Keratinocyte (primary cell): ENCODE measurements around the gene FNIP2. TPM values are rescaled to one million over a fixed set of nuclear protein-coding genes. Genes with fewer than 3 reads are reported as not detected.

Source experiments
- DNase-seq: peaks from one replicate; pipeline ENCODE4 v3.0.0-alpha.2; 2011; ENCODE audit warnings: low read depth, missing footprints, low spot score
- FAIRE-seq: peaks from 2 replicates; lab custom pipeline; 2011; peaks lifted over from hg19 to GRCh38; lab: Jason Lieb, UNC
- H2AFZ ChIP-seq: 2 replicates; pipeline ENCODE4 v1.6.0; 2012; ENCODE audit warnings: low read length, control low read depth, inconsistent platforms; ENCODE audit not compliant: control insufficient read depth
- H3K27ac ChIP-seq: 2 replicates; pipeline ENCODE4 v1.5.1; 2011; ENCODE audit warnings: low read length; ENCODE audit not compliant: control insufficient read depth, insufficient read depth
- H3K27me3 ChIP-seq: 3 replicates; pipeline ENCODE4 v1.6.0; 2011; ENCODE audit warnings: low read length; ENCODE audit not compliant: control insufficient read depth, insufficient read depth; ENCODE audit errors: extremely low read depth
- H3K36me3 ChIP-seq, 2 experiments: 2 replicates in 1 of 2; 3 replicates in 1 of 2; pipeline ENCODE4 v1.5.1; 2011; ENCODE audit warnings: low read length in 2 of 2, mild to moderate bottlenecking in 1 of 2; ENCODE audit not compliant: control insufficient read depth in 2 of 2, insufficient read depth in 2 of 2; ENCODE audit errors: extremely low read depth in 1 of 2
- H3K4me1 ChIP-seq: 3 replicates; pipeline ENCODE4 v1.5.1; 2011; ENCODE audit warnings: low read length; ENCODE audit not compliant: control insufficient read depth, insufficient read depth; ENCODE audit errors: extremely low read depth
- H3K4me2 ChIP-seq: 3 replicates; pipeline ENCODE4 v1.6.0; 2011; ENCODE audit warnings: low read depth, low read length; ENCODE audit not compliant: control insufficient read depth, insufficient read depth; ENCODE audit errors: extremely low read depth
- H3K4me3 ChIP-seq, 3 experiments: fragments of 200-600 bp in 1 of 3; sonication (generic) in 1 of 3; 2 replicates in 2 of 3; 3 replicates in 1 of 3; pipeline ENCODE4 v1.5.1; 2011 to 2016; ENCODE audit warnings: low read length in 3 of 3, mild to moderate bottlenecking in 3 of 3, control low read depth in 2 of 3, inconsistent platforms in 1 of 3, low read depth in 1 of 3, mixed read lengths in 1 of 3, mixed run types in 1 of 3, moderate library complexity in 1 of 3; ENCODE audit not compliant: control insufficient read depth in 2 of 3, insufficient read depth in 2 of 3; ENCODE audit errors: extremely low read depth in 1 of 3
- H3K79me2 ChIP-seq: 2 replicates; pipeline ENCODE4 v1.6.0; 2012; ENCODE audit warnings: low read length; ENCODE audit not compliant: control insufficient read depth, insufficient read depth
- H3K9ac ChIP-seq: 3 replicates; pipeline ENCODE4 v1.6.0; 2011; ENCODE audit warnings: low read length; ENCODE audit not compliant: control insufficient read depth, insufficient read depth; ENCODE audit errors: extremely low read depth
- H3K9me1 ChIP-seq: 3 replicates; pipeline ENCODE4 v1.6.0; 2011; ENCODE audit warnings: low read length; ENCODE audit not compliant: control insufficient read depth, insufficient read depth; ENCODE audit errors: extremely low read depth
- H3K9me3 ChIP-seq: 2 replicates; pipeline ENCODE4 v1.5.1; 2012; ENCODE audit warnings: low read depth, low read length; ENCODE audit not compliant: control insufficient read depth
- H4K20me1 ChIP-seq: 3 replicates; pipeline ENCODE4 v1.6.0; 2011; ENCODE audit warnings: low read length; ENCODE audit not compliant: control insufficient read depth, insufficient read depth; ENCODE audit errors: extremely low read depth
- CTCF ChIP-seq, 3 experiments: IDR thresholded peaks in 1 of 3; conservative IDR thresholded peaks in 1 of 3; optimal IDR thresholded peaks in 1 of 3; 2 replicates in 2 of 3; 3 replicates in 1 of 3; pipeline versions ENCODE3 to v1.5.1; 2011; ENCODE audit warnings: low read length in 3 of 3, mild to moderate bottlenecking in 3 of 3, moderate library complexity in 2 of 3, control low read depth in 1 of 3, inconsistent platforms in 1 of 3; ENCODE audit not compliant: insufficient read depth in 2 of 3; ENCODE audit errors: extremely low read depth in 1 of 3
- EZH2 ChIP-seq: IDR thresholded peaks from one replicate; pipeline ENCODE4 v1.6.1; 2012; ENCODE audit warnings: inconsistent platforms, mild to moderate bottlenecking, low read length, moderate library complexity
- dilution Hi-C: fragments of 300-500 bp; cut with MboI; formaldehyde crosslinking; loops from one replicate; pipeline ENCODE4 v1.7.0; 2020; ENCODE audit warnings: low sequenced_read_pairs; ENCODE audit not compliant: extremely low pct_ligation_motif_present
- polyA plus RNA-seq, 5 experiments: library from polyadenylated mRNA; depleted of rRNA in 3 of 5; stranded (reverse) in 3 of 5; stranded (forward) in 1 of 5; unstranded in 1 of 5; fragments of >200 nt; gene quantifications; 1 replicate in 1 of 5; 2 replicates in 3 of 5; 3 replicates in 1 of 5; pipeline versions ENCODE4 v1.2.1 to v1.2.3, GENCODE V29; 2011 to 2012; ENCODE audit warnings: missing spikeins in 2 of 5, low read depth in 1 of 5, low replicate concordance in 1 of 5

FNIP2 gene
- polyA plus RNA-seq, 1 donor (not counting 4 experiments of a cell fraction or from before 2014, with no cell fraction given): 6.2 TPM

- FAIRE-seq (no peak), DNase-seq (no peak)
- no peaks in the 10 kb centered on the region for H3K9me3 ChIP-seq
- H3K79me2 ChIP-seq: no peaks in the 10 kb centered on the region
- H3K9ac ChIP-seq: no peak overlapping the region
- no peaks in the 10 kb centered on the region for H3K36me3 ChIP-seq
- H3K4me3 ChIP-seq: no peak overlapping the region
- H3K27ac ChIP-seq: no peak overlapping the region
- H3K9me1 ChIP-seq: no peaks in the 10 kb centered on the region
- H3K4me1 ChIP-seq: no peaks in the 10 kb centered on the region
- H2AFZ ChIP-seq: no peak overlapping the region
- H4K20me1 ChIP-seq: no peaks in the 10 kb centered on the region
- dilution Hi-C loops: no loop called here
- H3K27me3 ChIP-seq: no peaks in the 10 kb centered on the region
- H3K4me2 ChIP-seq: no peak overlapping the region
- TF ChIP-seq CTCF (optimal IDR thresholded peaks at IDR 0.05 in 1 of 3, IDR thresholded peaks at IDR 0.05 in 1 of 3, conservative IDR thresholded peaks at IDR 0.05 in 1 of 3; ENCODE audit: extremely low read depth in 1 of 3, insufficient read depth in 2 of 3, low read length in 3 of 3) (no peak), EZH2 (no peak)
These were observed 134.2 kb downstream of the FNIP2 start for GRCh38 chr4:158903079-158903456.

GRCh38 chr4:158903472-158904043, 134.7 kb downstream of the FNIP2 start:
- no peak overlapping the region for H3K27ac ChIP-seq
- H3K9me1 ChIP-seq: no peaks in the 10 kb centered on the region
- no peaks in the 10 kb centered on the region for H4K20me1 ChIP-seq
- dilution Hi-C loops: no loop called here
- no peaks in the 10 kb centered on the region for H3K36me3 ChIP-seq
- H3K9ac ChIP-seq: no peak overlapping the region
- no peak for TF ChIP-seq EZH2
- TF ChIP-seq CTCF (optimal IDR thresholded peaks at IDR 0.05 in 1 of 3, IDR thresholded peaks at IDR 0.05 in 1 of 3, conservative IDR thresholded peaks at IDR 0.05 in 1 of 3; ENCODE audit: extremely low read depth in 1 of 3, insufficient read depth in 2 of 3, low read length in 3 of 3): no peak
- H3K27me3 ChIP-seq: no peaks in the 10 kb centered on the region
- FAIRE-seq: no peak
- H3K4me3 ChIP-seq: no peak overlapping the region
- no peaks in the 10 kb centered on the region for H3K4me1 ChIP-seq
- no peaks in the 10 kb centered on the region for H3K9me3 ChIP-seq
- H2AFZ ChIP-seq: no peak overlapping the region
- no peak overlapping the region for H3K4me2 ChIP-seq
- no peak for DNase-seq
- no peaks in the 10 kb centered on the region for H3K79me2 ChIP-seq
